ENCODE data around the gene GSK3A. TPM values are rescaled to one million over a fixed set of nuclear protein-coding genes. Genes with fewer than 3 reads are reported as not detected.

Gene GSK3A
- 10 to 100 TPM; 48.5 to 73.0 (median 70.6) TPM for polyA plus RNA-seq
- long read RNA-seq, donor 1, transcript GSK3A-201 (11 exons, 2,188 nt): major isoform, 27 of 28 reads
- long read RNA-seq, donor 1, partial matches to known transcripts: 0 of 28 reads
- long read RNA-seq, donor 1, other reads (novel, unspliced or antisense): 0 of 28 reads
- long read RNA-seq, donor 2, transcript GSK3A-201 (11 exons, 2,188 nt): major isoform, 9 of 11 reads
- long read RNA-seq, donor 2, partial matches to known transcripts: 0 of 11 reads
- long read RNA-seq, donor 2, other reads (novel, unspliced or antisense): 0 of 11 reads
- long read RNA-seq, donor 3, transcript GSK3A-204 (3 exons, 761 nt): major isoform, 7 of 14 reads
- long read RNA-seq, donor 3, transcript GSK3A-201 (11 exons, 2,188 nt): major isoform, 7 of 14 reads
- long read RNA-seq, donor 3, partial matches to known transcripts: 0 of 14 reads
- long read RNA-seq, donor 3, other reads (novel, unspliced or antisense): 0 of 14 reads
- long read RNA-seq, donor 4: 0 reads
- long read RNA-seq, donor 5, partial matches to known transcripts: 0 of 4 reads
- long read RNA-seq, donor 5, other reads (novel, unspliced or antisense): 0 of 4 reads
- long read RNA-seq, donor 6, transcript GSK3A-201 (11 exons, 2,188 nt): major isoform, 8 of 14 reads
- long read RNA-seq, donor 6, transcript GSK3A-204 (3 exons, 761 nt): minor isoform, 5 of 14 reads
- long read RNA-seq, donor 6, partial matches to known transcripts: 0 of 14 reads
- long read RNA-seq, donor 6, other reads (novel, unspliced or antisense): 0 of 14 reads
- long read RNA-seq, donor 7, transcript GSK3A-201 (11 exons, 2,188 nt): major isoform, 20 of 25 reads
- long read RNA-seq, donor 7, partial matches to known transcripts: 0 of 25 reads
- long read RNA-seq, donor 7, other reads (novel, unspliced or antisense): 0 of 25 reads
- long read RNA-seq, donor 8, partial matches to known transcripts: 0 of 4 reads
- long read RNA-seq, donor 8, other reads (novel, unspliced or antisense): 0 of 4 reads
- long read RNA-seq, donor 9, transcript GSK3A-201 (11 exons, 2,188 nt): major isoform, 5 of 5 reads
- long read RNA-seq, donor 9, partial matches to known transcripts: 0 of 5 reads
- long read RNA-seq, donor 9, other reads (novel, unspliced or antisense): 0 of 5 reads
- long read RNA-seq, donor 10, transcript GSK3A-201 (11 exons, 2,188 nt): major isoform, 11 of 12 reads
- long read RNA-seq, donor 10, partial matches to known transcripts: 0 of 12 reads
- long read RNA-seq, donor 10, other reads (novel, unspliced or antisense): 0 of 12 reads

DNA sequence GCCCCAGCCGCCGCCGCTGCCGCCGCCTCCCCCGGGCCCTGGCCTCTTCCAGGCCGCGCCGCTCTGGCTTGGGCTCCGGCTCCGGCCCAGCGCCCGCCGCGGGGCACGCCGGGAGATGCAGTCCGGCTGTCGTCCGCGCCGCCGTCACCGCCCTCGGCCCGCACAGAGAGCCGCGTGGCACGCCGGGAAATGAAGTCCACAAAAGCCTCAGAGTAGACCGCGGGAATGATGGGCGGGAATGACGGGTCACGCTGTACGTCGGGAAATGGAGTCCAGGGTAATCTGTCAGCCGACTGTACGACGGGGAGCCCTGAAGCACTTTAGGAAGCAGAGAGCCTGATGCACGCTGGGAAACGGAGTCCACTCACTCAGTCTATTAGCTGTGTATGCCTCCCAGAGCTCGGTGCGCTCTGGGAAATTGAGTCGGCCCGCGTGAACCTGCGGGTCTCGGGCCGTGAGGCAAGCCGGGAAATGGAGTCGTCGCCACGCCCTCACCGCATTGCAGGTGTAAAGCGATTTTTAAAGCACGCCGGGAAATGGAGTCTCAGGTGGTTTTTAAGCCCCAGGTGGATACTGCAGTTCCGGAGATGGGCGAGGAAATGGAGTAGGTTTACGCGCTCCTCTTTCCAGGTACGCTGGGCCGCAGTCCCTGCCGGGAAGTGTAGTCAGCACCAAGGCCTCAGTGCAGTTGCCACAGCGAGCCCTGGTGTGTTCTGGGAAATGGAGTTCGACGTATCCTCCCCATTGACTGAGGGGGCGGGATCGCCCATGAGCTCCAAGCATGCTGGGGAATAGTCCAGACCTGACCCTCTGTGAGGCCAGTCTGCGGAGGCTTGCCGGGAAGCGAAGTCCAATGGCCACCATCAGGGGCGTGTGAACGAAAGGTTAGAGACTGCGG is at the start of gene GSK3A:
Gene GSK3A, minus strand, starts transcription at position 91 of the 898 bp plus-strand sequence. CDS start 137 bp downstream, outside the sequence.
- H3K27me3 ChIP-seq (ENCODE audit: control insufficient read depth in 3 of 3, insufficient read depth in 3 of 3, low read length in 3 of 3): no peaks in the 10 kb centered on the region
- FAIRE-seq (no peak), DNase-seq (peak; percentile 100)
- no peaks in the 10 kb centered on the region for H3K9me3 ChIP-seq (ENCODE audit: control insufficient read depth in 2 of 2, insufficient read depth in 1 of 2, low read depth in 1 of 2, low read length in 1 of 2)
- peak within 1 kb of the TSS; percentile 92 to 95 (median 92) for H3K27ac ChIP-seq (ENCODE audit: low read depth in 1 of 3, low read length in 2 of 3)
- 0 to 1% (median 0%) methylated on average over 56 to 76 of the region's 76 CpGs for WGBS, 3 donors
- H3K36me3 ChIP-seq (ENCODE audit: control insufficient read depth in 3 of 3, insufficient read depth in 2 of 3, low read depth in 1 of 3, low read length in 3 of 3): peaks cover 0 to 39% (median 0%) of the 10 kb centered on the region in 3 donors
- peak within 1 kb of the TSS; percentile 67 to 97 (median 86) for H3K4me3 ChIP-seq (ENCODE audit: low read depth in 1 of 3, low read length in 3 of 3)
- peaks cover 0 to 25% (median 4%) of the 10 kb centered on the region in 3 donors for H3K4me1 ChIP-seq (ENCODE audit: control insufficient read depth in 3 of 3, insufficient read depth in 2 of 3, low read depth in 1 of 3, low read length in 2 of 3)

DNA sequence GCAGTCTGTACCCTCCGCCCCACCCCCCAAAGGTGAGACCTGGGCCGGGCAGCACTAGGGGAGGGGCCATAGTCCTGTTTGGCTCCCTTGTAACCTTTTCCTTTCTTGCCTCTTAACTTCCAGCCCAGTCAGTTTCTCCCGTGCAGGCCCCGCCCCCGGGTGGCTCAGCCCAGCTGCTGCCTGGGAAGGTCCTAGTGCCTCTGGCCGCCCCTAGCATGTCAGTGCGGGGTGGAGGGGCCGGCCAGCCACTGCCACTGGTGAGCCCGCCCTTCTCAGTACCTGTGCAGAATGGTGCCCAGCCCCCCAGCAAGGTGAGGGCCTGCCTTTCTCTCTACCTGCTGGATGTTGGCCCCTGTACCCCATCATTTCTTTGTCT is 49.0 kb upstream of the GSK3A start:
- WGBS, 3 donors: 45 to 57% (median 52%) methylated on average over 9 of the region's 9 CpGs
- H3K27ac ChIP-seq (ENCODE audit: low read depth in 1 of 3, low read length in 2 of 3): peak overlapping the region in 1 of 3 donors; percentile 73
- DNase-seq (peak in 1 of 2 donors; percentile 60), FAIRE-seq (no peak)
- H3K27me3 ChIP-seq (ENCODE audit: control insufficient read depth in 3 of 3, insufficient read depth in 3 of 3, low read length in 3 of 3): no peaks in the 10 kb centered on the region
- H3K4me3 ChIP-seq (ENCODE audit: low read depth in 1 of 3, low read length in 3 of 3): no peak overlapping the region
- H3K4me1 ChIP-seq (ENCODE audit: control insufficient read depth in 3 of 3, insufficient read depth in 2 of 3, low read depth in 1 of 3, low read length in 2 of 3): peaks cover 0 to 36% (median 0%) of the 10 kb centered on the region in 3 donors
- H3K9me3 ChIP-seq (ENCODE audit: control insufficient read depth in 2 of 2, insufficient read depth in 1 of 2, low read depth in 1 of 2, low read length in 1 of 2): no peaks in the 10 kb centered on the region
- H3K36me3 ChIP-seq (ENCODE audit: control insufficient read depth in 3 of 3, insufficient read depth in 2 of 3, low read depth in 1 of 3, low read length in 3 of 3): peaks cover 22 to 95% (median 23%) of the 10 kb centered on the region in 3 donors

DNA sequence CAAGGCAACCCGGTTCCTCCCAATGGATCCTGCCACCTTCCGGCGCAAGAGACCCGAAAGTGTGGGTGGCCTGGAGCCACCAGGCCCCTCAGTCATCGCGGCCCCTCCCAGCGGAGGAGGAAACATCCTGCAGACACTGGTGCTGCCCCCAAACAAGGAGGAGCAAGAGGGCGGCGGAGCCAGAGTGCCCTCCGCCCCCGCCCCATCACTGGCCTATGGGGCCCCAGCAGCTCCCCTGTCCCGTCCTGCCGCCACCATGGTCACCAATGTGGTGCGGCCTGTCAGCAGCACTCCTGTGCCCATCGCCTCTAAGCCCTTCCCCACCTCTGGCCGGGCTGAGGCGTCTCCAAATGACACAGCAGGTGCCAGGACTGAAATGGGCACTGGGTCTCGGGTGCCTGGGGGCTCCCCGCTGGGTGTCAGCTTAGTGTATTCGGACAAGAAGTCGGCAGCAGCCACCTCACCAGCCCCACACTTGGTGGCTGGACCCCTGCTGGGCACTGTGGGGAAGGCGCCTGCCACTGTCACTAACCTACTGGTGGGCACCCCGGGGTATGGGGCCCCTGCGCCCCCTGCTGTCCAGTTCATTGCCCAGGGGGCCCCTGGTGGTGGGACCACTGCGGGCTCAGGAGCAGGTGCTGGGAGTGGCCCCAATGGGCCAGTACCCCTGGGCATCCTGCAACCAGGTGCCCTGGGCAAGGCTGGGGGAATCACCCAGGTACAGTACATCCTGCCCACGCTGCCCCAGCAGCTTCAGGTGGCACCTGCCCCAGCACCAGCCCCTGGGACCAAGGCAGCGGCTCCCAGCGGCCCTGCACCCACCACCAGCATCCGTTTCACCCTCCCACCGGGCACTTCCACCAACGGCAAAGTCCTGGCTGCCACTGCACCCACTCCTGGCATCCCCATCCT is 48.4 kb upstream of the GSK3A start:
- peaks cover 22 to 92% (median 23%) of the 10 kb centered on the region in 3 donors for H3K36me3 ChIP-seq (ENCODE audit: control insufficient read depth in 3 of 3, insufficient read depth in 2 of 3, low read depth in 1 of 3, low read length in 3 of 3)
- no peak overlapping the region for H3K27ac ChIP-seq (ENCODE audit: low read depth in 1 of 3, low read length in 2 of 3)
- 82 to 90% (median 89%) methylated on average over 31 of the region's 31 CpGs for WGBS, 3 donors
- peaks cover 0 to 42% (median 0%) of the 10 kb centered on the region in 3 donors for H3K4me1 ChIP-seq (ENCODE audit: control insufficient read depth in 3 of 3, insufficient read depth in 2 of 3, low read depth in 1 of 3, low read length in 2 of 3)
- FAIRE-seq (no peak), DNase-seq (no peak)
- no peaks in the 10 kb centered on the region for H3K9me3 ChIP-seq (ENCODE audit: control insufficient read depth in 2 of 2, insufficient read depth in 1 of 2, low read depth in 1 of 2, low read length in 1 of 2)
- H3K27me3 ChIP-seq (ENCODE audit: control insufficient read depth in 3 of 3, insufficient read depth in 3 of 3, low read length in 3 of 3): no peaks in the 10 kb centered on the region
- H3K4me3 ChIP-seq (ENCODE audit: low read depth in 1 of 3, low read length in 3 of 3): no peak overlapping the region

DNA sequence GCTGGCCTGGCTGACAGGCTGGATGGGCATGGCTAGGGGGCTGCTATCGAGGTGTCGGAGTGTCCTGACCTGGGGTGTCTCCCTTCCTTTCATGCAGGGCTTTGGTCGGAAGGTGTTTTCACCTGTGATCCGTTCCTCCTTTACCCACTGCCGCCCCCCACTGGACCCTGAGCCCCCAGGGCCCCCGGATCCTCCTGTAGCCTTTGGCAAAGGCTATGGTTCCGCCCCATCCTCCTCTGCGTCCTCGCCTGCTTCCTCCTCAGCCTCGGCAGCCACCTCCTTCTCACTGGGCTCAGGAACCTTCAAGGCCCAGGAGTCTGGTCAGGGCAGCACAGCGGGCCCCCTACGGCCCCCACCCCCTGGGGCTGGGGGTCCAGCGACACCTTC is 47.7 kb upstream of the GSK3A start:
- Histone ChIP-seq H3K27ac (ENCODE audit: low read depth in 1 of 3, low read length in 2 of 3) (no peak overlapping the region), H3K36me3 (ENCODE audit: control insufficient read depth in 3 of 3, insufficient read depth in 2 of 3, low read depth in 1 of 3, low read length in 3 of 3) (peaks cover 22 to 86% (median 23%) of the 10 kb centered on the region in 3 donors), H3K4me3 (ENCODE audit: low read depth in 1 of 3, low read length in 3 of 3) (no peak overlapping the region), H3K9me3 (ENCODE audit: control insufficient read depth in 2 of 2, insufficient read depth in 1 of 2, low read depth in 1 of 2, low read length in 1 of 2) (no peaks in the 10 kb centered on the region), H3K27me3 (ENCODE audit: control insufficient read depth in 3 of 3, insufficient read depth in 3 of 3, low read length in 3 of 3) (no peaks in the 10 kb centered on the region), H3K4me1 (ENCODE audit: control insufficient read depth in 3 of 3, insufficient read depth in 2 of 3, low read depth in 1 of 3, low read length in 2 of 3) (peaks cover 0 to 49% (median 4%) of the 10 kb centered on the region in 3 donors)
- 83 to 91% (median 84%) methylated on average over 13 of the region's 13 CpGs for WGBS, 3 donors
- DNase-seq (no peak), FAIRE-seq (no peak)

DNA sequence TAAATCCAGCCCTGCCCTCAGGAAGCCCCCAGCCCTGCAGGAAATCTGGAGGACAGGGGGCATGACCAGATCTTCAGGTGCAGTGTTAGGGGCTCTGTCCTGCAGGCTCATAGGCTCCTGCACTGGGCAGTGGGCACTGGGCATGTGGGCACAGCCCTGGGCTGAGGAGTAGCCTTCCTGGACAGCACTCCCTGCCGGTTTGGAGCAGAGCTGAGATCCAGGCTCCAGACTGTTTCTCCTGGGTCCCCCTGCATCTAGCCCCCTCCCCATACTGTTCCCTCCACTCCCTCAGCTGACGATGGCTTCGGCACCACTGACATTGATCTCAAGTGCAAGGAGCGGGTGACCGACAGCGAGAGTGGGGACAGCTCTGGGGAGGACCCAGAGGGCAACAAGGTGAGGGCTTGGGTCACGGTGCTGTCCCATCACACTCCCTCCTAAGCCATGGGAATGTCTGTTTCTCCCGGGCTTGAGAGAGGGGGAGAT is 47.2 kb upstream of the GSK3A start:
- Histone ChIP-seq H3K27me3 (ENCODE audit: control insufficient read depth in 3 of 3, insufficient read depth in 3 of 3, low read length in 3 of 3) (no peaks in the 10 kb centered on the region), H3K36me3 (ENCODE audit: control insufficient read depth in 3 of 3, insufficient read depth in 2 of 3, low read depth in 1 of 3, low read length in 3 of 3) (peaks cover 22 to 81% (median 23%) of the 10 kb centered on the region in 3 donors), H3K27ac (ENCODE audit: low read depth in 1 of 3, low read length in 2 of 3) (no peak overlapping the region), H3K4me3 (ENCODE audit: low read depth in 1 of 3, low read length in 3 of 3) (no peak overlapping the region), H3K4me1 (ENCODE audit: control insufficient read depth in 3 of 3, insufficient read depth in 2 of 3, low read depth in 1 of 3, low read length in 2 of 3) (peaks cover 3 to 54% (median 4%) of the 10 kb centered on the region in 3 donors), H3K9me3 (ENCODE audit: control insufficient read depth in 2 of 2, insufficient read depth in 1 of 2, low read depth in 1 of 2, low read length in 1 of 2) (no peaks in the 10 kb centered on the region)
- FAIRE-seq (no peak), DNase-seq (no peak)
- WGBS, 3 donors: 90 to 95% (median 92%) methylated on average over 8 of the region's 8 CpGs

DNA sequence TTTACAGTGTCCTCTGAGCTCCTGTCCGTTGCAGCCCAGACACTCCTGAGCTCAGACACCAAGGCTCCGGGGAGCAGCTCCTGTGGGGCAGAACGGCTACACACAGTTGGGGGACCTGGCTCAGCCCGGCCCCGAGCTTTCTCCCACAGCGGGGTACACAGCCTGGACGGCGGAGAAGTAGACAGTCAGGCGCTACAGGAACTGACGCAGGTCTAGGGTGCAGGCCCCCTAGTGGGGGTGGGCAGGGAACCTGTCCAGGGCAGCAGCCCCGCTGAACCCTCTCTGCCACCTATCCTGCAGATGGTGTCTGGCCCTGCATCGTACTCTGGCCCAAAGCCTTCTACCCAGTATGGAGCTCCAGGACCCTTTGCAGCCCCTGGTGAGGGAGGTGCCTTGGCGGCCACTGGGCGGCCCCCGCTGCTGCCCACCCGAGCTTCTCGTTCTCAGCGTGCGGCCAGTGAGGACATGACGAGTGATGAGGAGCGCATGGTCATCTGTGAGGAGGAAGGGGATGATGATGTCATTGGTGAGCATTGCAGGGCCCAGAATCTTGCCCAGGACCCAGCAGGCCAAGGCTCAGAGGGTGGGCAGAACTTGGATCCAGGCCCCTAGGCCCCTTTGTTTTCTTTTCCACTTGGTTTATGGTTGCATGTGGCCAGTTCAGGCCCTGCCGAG is 46.6 kb upstream of the GSK3A start:
- Histone ChIP-seq H3K27ac (ENCODE audit: low read depth in 1 of 3, low read length in 2 of 3) (no peak overlapping the region), H3K4me3 (ENCODE audit: low read depth in 1 of 3, low read length in 3 of 3) (no peak overlapping the region), H3K27me3 (ENCODE audit: control insufficient read depth in 3 of 3, insufficient read depth in 3 of 3, low read length in 3 of 3) (no peaks in the 10 kb centered on the region), H3K36me3 (ENCODE audit: control insufficient read depth in 3 of 3, insufficient read depth in 2 of 3, low read depth in 1 of 3, low read length in 3 of 3) (peaks cover 19 to 75% (median 21%) of the 10 kb centered on the region in 3 donors), H3K4me1 (ENCODE audit: control insufficient read depth in 3 of 3, insufficient read depth in 2 of 3, low read depth in 1 of 3, low read length in 2 of 3) (peaks cover 3 to 54% (median 4%) of the 10 kb centered on the region in 3 donors), H3K9me3 (ENCODE audit: control insufficient read depth in 2 of 2, insufficient read depth in 1 of 2, low read depth in 1 of 2, low read length in 1 of 2) (no peaks in the 10 kb centered on the region)
- FAIRE-seq (no peak), DNase-seq (no peak)
- 93 to 95% (median 93%) methylated on average over 20 to 22 of the region's 22 CpGs for whole genome bisulfite sequencing, 3 donors
